Tibial nerve (tissue), 4 donors: ENCODE data around the gene EPHA7.

ENCODE experiments used
- CTCF ChIP-seq, 5 experiments: fragments of 200-600 bp in 3 of 5; fragments of 450-650 bp in 2 of 5; sonication (generic) in 3 of 5; IDR thresholded peaks; one replicate each; pipeline ENCODE4 v1.5.1; 2016 to 2019; ENCODE audit warnings: antibody characterized with exemption in 5 of 5, mild to moderate bottlenecking in 3 of 5, moderate library complexity in 2 of 5
- EP300 ChIP-seq, 2 donors: sonication (generic); formaldehyde crosslinking; IDR thresholded peaks; one replicate each; pipeline ENCODE4 v1.6.1; 2017; ENCODE audit warnings: antibody characterized with exemption in 2 of 2, mild to moderate bottlenecking in 1 of 2

GRCh38 chr6:93453956-93454355 is 34.6 kb upstream of the EPHA7 start:
- TF ChIP-seq CTCF (IDR thresholded peaks at IDR 0.05): no peak
- no peak for TF ChIP-seq EP300 (IDR thresholded peaks at IDR 0.05)
